GM12875 (cell line): Measurements from ENCODE around the gene SPATA32.

Experiments
- H3K4me3 ChIP-seq: one replicate; pipeline ENCODE4 v1.5.1; 2011; ENCODE audit warnings: low read depth, low read length, control low read depth
- TF ChIP-seq, protein P1 (sequence below): IDR thresholded peaks from 2 replicates; pipeline ENCODE4 v1.5.1; 2011; ENCODE audit warnings: low read depth, mild to moderate bottlenecking, control low read depth, inconsistent platforms, low read length, moderate library complexity, borderline replicate concordance; ENCODE audit not compliant: insufficient read depth

Gene SPATA32

GRCh38 chr17:45269912-45270311 lies 8.0 kb upstream of the SPATA32 start:
- H3K4me3 ChIP-seq = no peak overlapping the region
- TF ChIP-seq, protein P1, sequence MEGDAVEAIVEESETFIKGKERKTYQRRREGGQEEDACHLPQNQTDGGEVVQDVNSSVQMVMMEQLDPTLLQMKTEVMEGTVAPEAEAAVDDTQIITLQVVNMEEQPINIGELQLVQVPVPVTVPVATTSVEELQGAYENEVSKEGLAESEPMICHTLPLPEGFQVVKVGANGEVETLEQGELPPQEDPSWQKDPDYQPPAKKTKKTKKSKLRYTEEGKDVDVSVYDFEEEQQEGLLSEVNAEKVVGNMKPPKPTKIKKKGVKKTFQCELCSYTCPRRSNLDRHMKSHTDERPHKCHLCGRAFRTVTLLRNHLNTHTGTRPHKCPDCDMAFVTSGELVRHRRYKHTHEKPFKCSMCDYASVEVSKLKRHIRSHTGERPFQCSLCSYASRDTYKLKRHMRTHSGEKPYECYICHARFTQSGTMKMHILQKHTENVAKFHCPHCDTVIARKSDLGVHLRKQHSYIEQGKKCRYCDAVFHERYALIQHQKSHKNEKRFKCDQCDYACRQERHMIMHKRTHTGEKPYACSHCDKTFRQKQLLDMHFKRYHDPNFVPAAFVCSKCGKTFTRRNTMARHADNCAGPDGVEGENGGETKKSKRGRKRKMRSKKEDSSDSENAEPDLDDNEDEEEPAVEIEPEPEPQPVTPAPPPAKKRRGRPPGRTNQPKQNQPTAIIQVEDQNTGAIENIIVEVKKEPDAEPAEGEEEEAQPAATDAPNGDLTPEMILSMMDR = no peak

DNA sequence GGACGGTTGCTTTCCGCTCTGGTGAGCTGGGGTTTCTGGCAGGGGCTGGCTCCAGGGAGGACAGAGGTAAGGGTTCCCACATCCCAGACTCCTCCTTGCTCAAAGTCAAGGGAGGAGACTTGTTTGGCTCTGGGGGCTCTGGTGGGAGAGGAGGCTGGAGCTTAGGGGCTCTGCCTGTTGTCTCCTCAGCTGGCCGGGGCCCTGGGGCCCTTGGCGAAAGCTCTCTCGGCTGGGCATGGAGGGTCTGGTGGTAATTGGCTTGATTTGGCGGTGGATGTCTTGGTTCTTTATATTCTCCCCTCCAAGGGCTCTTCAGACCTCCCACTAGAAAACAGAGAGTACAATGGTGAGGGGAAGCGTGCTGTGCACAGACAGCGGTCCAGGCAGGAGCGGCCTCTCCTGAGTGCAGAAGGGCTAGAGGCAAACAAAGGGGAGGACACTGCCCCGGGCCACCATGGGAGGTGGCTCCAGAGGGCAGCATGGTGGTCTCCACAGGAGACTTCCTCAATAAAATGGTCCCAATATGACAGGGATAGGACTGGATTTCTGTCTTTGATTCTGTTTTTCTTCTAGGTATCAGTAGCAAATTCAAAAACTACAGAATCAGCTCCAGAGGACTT lies 5.7 kb upstream of the SPATA32 start:
- no peak overlapping the region for H3K4me3 ChIP-seq
- TF ChIP-seq, protein P1 = no peak

DNA sequence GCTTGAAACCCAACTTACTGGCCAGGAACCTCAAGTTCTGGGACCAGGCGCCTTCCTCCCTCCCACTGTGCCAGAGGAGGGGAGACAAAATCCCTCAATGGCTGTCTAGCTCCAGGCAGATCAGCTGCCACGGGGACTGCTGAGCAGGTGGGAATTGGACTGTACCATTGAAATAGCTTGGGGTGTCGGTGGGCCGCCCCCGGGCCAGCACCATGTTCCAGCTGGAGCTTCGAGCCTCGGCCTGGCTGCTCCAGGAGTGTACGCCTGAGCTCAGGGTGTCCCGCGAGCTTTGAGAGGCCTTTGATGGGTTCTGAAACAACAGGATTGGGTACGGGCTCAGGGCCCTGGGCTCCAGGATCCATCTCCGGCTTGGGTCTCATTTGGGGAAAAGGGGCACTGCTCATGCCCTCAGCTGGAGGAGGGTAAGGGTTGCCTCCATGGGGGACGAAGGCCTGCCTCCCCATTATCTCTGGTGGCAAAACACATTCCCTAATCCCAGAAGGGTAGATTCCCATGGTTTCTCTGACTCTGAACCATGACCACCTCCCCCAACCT lies 4.6 kb upstream of the SPATA32 start:
- no peak overlapping the region for H3K4me3 ChIP-seq
- TF ChIP-seq, protein P1 = no peak

DNA sequence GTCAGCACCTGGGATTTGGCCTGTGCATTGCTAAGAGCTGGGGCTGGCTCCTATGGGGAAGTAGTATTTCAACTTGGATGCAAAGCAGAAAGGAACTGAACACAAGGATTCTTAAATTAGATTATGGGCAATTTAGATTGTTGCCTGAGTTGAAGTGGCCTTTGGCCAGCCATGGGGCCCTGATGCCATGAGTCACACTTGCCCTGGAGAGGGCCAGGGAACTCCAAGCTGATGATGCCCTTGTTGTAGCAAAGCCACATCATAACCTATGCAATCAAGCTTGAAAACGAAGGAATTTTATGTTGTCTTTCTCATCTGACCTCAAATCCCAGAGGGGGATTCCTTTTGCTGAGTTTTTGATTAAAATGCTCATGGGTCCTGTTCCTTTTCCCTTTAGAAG lies 3.9 kb upstream of the SPATA32 start:
- TF ChIP-seq, protein P1 = no peak

DNA sequence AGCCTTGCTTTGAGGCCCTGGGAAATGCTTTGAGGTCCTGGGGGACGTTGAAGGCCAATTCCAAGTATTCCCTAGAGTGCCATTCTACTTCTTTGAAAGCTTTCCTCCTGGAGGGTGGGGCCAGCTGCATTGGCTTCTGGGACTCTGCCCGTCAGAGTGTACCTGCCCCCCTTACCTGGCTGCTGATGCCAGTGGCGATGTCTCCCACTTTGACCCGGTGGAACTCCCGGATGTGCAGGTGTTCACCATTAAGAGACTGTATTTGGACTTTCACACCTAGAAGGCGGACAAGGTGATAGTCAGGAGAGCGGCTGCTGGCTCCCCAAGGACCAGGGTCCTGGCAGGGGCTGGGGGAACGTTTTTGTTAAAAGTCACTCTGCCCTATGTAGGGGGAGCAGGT lies 3.1 kb upstream of the SPATA32 start:
- H3K4me3 ChIP-seq = no peak overlapping the region
- TF ChIP-seq, protein P1 = no peak

More for the DNA sequence above, 3.9 kb upstream of the SPATA32 start:
- no peak overlapping the region for H3K4me3 ChIP-seq

DNA sequence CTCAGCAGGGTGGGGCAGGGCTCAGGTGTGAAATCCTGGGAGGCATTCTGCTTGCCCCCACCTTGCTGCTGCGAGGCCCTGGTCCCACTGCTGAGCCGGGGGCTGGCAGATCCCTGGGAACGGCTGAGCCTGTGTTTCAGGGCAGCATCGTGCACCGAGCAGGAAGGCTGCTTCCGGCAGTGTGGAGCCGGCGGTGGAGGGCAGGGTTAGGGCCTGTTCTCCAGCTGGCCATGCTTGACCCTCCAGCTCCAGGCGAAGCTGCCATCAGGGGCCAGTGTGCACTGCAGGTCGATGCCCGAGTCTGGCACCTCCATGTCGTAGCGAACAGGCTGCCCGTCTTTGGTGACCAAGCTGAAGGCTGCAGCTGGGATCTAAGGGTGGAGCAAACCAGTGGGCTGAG lies 2.5 kb upstream of the SPATA32 start:
- TF ChIP-seq, protein P1 = no peak

GRCh38 chr17:45263477-45263860 lies 1.6 kb upstream of the SPATA32 start:
- TF ChIP-seq, protein P1 = no peak
- no peak overlapping the region for H3K4me3 ChIP-seq

More for the DNA sequence above, 2.5 kb upstream of the SPATA32 start:
- H3K4me3 ChIP-seq = no peak overlapping the region
